Stimulated activated CD8-positive, alpha-beta memory T cell treated with anti-CD3 and anti-CD28 coated beads, Interleukin-15, amount 100 ng/mL, for 24 hours (primary cell): ENCODE results near the gene CCDC179.

Experiments
- DNase-seq: peaks from one replicate; pipeline ENCODE4 v3.0.0-alpha.2; 2020; ENCODE audit warnings: low read depth

The CCDC179 gene

DNA sequence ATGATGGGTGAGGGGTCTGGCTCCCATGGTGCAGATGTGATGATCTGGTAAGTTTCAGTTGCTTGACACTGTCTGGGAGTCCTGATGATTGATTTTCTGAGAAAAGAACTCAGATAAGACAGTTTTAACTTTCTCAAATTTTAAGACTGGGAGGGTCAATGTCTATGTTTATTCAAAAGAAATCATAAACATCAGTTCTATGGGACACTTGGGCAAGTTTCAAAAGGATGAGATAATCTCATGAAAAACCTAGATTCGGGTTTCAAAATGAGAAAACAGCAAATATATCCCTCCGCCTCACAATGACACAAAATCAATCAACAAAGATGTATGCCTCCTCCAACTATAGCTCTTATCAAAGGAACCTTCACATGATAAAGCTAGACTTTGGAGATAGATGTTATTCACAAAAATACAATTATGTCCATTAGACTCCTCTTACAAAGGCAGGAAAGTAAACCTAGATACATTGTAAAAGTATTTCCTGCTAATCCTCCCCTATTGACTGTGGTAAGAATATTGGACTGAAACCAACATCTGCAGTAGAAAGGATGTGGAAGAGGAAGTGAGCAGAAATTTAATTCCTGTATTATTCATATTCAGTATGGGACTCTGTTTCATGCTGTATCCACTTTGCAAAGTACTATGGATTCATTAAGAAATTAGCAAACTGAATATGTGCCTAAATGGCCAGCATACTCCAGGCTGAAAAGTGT lies 52.3 kb downstream of the CCDC179 start:
- DNase-seq = no peak

DNA sequence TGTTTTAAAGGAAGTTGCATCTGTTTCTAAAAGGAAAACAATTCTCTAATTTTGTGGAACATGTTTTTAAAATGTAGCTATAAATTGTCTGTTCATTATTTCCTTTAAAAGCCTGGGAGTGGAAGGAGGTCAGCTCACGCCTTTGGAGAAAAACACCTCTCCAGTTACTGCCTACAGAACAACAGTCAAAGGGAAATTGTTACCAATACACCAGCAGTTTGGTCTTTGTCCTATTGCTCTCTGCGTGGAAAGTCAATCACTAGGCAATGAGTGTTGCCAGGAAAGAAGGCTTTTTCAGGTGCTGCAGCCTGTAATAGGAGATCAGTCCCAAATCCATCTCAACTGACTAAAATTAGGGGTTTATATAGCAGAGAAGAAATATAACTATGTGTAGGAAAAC lies 52.9 kb downstream of the CCDC179 start:
- no peak for DNase-seq

DNA sequence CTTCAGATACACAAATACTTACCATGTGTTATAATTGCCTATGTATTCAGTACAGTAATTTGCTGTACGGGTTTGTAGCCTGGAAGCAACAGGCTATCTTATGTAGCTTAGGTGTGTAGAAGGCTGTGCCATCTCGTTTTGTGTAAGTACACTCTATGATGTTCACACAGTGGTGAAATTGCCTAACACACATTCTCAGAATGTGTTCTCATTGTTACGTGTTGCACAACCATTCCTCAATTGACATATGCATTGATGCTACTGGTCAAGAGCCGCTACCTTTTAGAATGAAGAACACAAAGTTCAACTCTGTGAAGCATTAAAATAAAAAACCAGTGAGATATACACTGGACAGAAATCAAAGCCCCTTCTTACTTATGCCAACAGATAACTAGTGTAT lies 57.4 kb downstream of the CCDC179 start:
- no peak for DNase-seq

DNA sequence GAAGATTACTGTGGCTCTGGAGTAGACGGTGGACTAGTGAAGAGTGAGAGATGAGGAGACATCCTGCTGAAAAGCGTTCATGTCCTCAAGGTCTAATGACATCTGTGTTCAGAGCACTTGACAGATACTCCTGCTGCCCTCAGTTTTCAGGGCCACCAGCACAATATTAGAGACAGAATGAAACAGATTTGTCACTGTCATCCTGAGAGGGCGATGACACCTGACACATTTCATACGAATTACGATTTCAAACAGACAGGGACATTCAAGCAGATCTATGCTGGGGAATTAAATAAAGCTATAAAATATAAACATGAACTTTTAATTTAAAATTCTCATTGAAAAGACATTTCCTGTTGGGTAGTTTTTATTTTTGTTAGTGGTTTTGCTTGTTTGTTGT lies 59.8 kb downstream of the CCDC179 start:
- no peak for DNase-seq

DNA sequence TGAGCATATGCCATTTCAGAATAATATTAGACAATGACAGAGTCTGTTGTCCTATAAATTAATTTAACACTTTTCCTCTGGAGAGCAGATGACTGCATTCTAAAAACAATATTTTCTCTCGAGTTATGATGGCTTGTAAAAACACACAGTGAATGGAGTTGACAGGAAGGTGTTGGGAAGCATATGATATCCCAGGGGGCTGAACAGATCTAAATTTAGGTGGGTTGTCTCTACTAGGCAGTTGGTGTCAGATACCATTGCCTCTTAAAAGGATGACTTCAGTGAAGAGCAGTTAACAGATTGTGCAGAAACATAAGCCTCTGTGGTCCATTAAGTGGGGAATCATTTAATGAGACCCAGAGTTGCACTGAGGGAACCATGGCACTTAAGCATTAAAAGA lies 61.4 kb downstream of the CCDC179 start:
- DNase-seq = no peak

DNA sequence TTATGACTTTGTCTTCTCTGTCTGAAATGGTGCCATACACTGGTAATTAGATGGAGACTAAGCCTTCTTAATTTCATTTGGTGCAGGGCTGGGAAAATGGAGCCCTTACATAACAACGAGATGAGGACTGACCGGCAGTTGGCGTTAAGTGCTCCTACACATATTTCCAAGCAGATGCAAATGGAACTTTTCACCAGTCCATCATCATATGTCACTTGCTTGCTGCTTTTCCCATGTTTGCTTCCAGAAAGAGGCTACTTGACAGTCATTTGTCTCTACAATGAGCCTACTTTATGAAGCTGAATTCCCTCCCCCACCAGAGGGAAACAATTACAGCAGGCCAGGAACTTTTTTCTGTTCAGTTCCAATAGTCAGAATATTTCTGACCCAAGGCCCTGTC lies 63.2 kb downstream of the CCDC179 start:
- no peak for DNase-seq
